SHP77 (cell line): Measurements from ENCODE around the gene ADAM15.

Experiments used
- DNase-seq, 2 experiments: peaks; one replicate each; lab custom pipeline; 2025; lab: John Stamatoyannopoulos, UW

The ADAM15 gene

GRCh38 chr1:155086128-155086741, 35.1 kb downstream of the ADAM15 start:
- peak; percentile 53 to 65 for DNase-seq

DNA sequence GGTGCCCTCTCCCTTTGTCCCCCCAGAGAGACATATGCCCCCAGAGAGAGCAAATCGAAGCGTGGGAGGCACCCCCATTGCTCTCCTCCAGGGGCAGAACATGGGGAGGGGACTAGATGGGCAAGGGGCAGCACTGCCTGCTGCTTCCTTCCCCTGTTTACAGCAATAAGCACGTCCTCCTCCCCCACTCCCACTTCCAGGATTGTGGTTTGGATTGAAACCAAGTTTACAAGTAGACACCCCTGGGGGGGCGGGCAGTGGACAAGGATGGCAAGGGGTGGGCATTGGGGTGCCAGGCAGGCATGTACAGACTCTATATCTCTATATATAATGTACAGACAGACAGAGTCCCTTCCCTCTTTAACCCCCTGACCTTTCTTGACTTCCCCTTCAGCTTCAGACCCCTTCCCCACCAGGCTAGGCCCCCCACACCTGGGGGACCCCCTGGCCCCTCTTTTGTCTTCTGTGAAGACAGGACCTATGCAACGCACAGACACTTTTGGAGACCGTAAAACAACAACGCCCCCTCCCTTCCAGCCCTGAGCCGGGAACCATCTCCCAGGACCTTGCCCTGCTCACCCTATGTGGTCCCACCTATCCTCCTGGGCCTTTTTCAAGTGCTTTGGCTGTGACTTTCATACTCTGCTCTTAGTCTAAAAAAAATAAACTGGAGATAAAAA, 35.9 kb downstream of the ADAM15 start:
- no peak for DNase-seq

- DNase-seq = peak; percentile 88 to 94
These were observed 40.2 kb downstream of the ADAM15 start for GRCh38 chr1:155091071-155092051.

DNA sequence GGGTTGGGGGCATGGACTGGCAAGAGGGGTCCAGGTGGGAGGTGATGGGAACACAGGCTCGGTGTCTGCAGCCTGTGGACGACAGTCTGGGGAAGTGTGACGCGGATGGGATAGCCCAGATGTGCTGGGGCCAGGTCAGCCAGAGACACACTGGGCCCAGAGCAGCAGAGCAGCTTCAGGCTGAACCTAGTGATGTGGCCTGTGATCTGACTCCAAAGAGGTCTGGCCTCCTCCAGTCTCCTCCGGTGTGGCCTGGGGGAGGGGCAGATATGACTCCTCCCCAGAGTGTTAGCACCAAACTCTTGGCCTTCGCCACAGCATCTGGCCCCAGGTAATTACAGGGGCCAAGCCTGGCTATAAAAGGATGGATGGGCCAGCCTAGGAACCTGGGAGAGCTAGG, 41.0 kb downstream of the ADAM15 start:
- DNase-seq = no peak

GRCh38 chr1:155092641-155093040, 41.5 kb downstream of the ADAM15 start:
- DNase-seq = no peak

- peak; percentile 83 to 88 for DNase-seq
These were observed 43.0 kb downstream of the ADAM15 start for GRCh38 chr1:155093911-155094621.

- DNase-seq = no peak
These were observed 43.5 kb downstream of the ADAM15 start for GRCh38 chr1:155094622-155094948.

- DNase-seq = no peak
These were observed 48.2 kb downstream of the ADAM15 start for GRCh38 chr1:155099331-155099730.

- no peak for DNase-seq
These were observed 52.2 kb downstream of the ADAM15 start for GRCh38 chr1:155103325-155103724.

DNA sequence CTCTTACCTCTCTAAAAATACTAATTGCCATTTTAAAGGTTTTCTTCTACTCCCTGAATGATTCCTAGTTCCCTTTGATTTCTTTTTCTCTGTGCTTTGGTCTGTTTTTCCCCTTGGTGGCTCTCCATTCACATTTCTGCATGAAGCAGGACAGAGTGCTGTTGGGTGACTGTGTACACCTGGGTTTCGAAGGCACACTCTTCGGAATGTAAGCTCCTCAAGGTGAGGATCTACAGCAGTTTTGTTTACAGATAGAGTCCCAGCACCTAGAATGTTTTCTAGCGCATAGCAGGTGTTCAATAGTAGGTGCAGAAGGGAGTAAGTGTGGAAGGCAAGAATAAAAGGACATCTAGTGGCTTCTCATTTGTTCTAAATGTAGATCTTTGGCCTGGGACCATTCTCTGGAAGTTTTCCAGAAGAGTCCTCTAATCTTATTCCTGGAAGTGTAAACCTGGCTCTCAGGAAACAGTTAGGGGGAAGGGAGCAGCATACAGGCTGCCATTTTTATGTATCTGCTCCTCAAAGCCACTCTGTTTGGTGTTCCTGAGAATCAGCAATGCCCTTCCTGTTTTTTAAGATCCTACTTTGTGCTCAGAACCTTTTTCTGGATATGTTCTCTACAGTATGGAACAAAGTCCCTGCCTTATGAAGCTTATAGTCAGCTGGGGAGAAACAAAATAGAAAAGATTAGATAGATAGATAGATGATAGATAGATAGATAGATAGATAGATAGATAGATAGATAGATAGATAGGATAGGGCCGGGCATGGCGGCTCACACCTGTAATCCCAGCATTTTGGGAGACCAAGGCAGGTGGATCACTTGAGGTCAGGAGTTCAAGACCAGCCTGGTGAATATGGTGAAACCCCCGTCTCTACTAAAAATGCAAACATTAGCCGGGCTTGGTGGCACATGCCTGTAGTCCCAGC, 53.8 kb downstream of the ADAM15 start:
- DNase-seq = no peak

DNA sequence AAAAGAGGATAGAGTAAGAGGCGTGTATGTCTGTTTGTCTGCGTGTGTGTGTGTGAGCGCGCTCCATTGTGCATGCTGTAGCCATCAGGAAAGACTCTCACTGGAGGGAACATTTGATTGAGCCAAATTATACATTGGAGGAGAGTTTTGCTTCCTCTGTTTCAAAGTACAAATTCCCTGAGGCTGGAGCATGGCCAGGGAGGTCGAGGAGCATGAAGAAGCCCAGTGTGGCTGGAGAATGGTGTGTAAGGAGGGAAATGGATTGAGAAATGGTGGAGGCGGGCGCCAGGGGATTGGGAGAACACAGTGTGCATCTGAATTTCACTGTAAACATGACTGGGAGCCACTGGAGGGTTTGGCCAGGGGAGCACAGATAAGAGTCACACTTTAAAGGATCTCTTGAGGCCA, 54.5 kb downstream of the ADAM15 start:
- DNase-seq = no peak

DNA sequence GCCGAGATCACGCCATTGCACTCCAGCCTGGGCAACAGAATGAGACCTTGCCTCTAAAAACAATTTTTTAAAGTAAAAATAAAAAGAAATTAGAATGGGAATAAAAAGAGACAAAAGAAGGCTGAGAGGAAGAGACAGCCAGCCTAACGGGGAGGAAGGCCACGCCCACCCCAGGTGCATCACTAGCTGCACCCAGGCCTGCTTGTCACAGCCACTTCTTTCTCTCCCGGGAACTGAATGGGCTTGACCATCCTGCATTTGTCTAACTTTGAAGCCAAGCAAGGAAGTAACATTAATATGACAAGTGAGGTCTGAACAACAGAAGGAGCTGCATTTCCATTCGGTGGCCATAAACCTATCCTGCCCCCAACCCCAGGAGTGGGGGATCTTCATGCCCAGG, 55.7 kb downstream of the ADAM15 start:
- DNase-seq = peak; percentile 25 to 49

DNA sequence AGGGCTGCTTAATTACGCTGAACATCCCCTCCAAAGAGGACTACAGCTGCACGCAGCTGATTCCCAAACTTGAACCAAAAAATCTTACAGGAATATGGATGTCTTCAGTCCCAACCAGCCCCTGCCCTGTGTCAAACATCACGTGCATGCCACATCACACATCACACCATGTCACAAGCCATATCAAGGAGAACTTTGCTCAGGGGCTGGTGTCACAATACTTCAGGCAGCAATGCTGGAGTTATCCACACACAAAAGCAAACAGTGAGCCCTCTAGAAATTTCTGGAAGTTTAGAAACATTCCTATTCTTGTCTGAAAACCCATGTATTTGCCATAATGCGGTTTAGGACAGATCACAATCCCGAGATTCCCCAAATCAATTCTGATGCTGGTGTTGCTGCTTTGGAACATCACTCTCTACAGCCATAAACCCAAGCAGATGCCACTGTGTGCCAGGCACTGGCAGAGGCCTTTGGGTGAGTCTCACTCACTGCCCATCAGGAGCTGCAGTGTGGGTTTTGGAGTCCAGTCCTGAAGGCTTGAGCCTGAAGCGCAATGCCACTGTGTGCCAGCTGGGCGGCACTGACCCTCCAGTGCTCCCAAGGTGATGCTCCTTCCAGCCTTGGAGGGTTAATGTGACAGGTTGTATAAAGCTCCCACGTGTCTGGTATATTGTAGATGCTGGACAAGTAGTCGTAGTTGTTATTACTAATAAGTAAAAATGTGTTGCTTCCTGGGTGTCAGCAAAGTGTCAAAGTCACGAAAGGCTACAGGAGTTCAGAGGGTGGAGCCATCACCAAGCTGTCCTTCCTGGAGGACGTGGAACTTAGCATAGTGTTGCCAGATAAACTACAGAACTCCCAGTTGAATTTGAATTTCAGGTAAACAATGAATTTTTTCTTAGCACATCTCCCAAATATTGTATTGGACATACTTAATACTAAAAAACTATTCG, 56.5 kb downstream of the ADAM15 start:
- DNase-seq = no peak

GRCh38 chr1:155108296-155108695, 57.2 kb downstream of the ADAM15 start:
- DNase-seq = no peak

DNA sequence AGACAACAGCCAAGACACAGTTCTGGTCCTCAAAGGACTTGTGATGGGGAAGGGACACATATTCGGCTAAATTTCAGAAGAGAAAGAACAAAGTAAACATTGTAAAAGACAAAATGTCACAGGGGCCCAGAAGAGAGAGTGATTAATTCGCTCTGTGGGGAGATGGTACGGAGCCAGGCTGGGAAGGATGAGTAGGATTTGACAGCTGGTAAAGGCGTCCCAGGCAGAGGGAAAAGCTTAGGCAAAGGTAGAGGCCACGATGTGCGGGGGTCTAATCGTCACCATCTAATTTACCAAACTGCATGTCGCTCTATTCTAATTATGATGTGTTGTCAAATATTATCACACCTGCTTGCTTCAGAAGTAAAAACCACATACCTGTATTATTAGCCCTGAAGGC, 59.3 kb downstream of the ADAM15 start:
- no peak for DNase-seq

GRCh38 chr1:155110826-155111225, 59.7 kb downstream of the ADAM15 start:
- DNase-seq = no peak
